Coronary artery (tissue), 2 donors: ENCODE results near the gene P2RY11.

Source experiments
- DNase-seq: peaks from one replicate; pipeline ENCODE4 v3.0.0-alpha.2; 2017; ENCODE audit warnings: low spot score
- H3K27ac ChIP-seq, 2 donors: fragments of 200-600 bp; sonication (generic); one replicate each; pipeline ENCODE4 v1.5.1; 2016 to 2019
- H3K4me3 ChIP-seq: fragments of 200-600 bp; sonication (generic); 2 replicates; pipeline ENCODE4 v1.5.1; 2016; ENCODE audit warnings: mild to moderate bottlenecking, moderate library complexity
- TF ChIP-seq, protein P1 (sequence below): fragments of 200-600 bp; sonication (generic); IDR thresholded peaks from one replicate; pipeline ENCODE4 v1.5.1; 2019; ENCODE audit warnings: antibody characterized with exemption

Gene P2RY11, protein sequence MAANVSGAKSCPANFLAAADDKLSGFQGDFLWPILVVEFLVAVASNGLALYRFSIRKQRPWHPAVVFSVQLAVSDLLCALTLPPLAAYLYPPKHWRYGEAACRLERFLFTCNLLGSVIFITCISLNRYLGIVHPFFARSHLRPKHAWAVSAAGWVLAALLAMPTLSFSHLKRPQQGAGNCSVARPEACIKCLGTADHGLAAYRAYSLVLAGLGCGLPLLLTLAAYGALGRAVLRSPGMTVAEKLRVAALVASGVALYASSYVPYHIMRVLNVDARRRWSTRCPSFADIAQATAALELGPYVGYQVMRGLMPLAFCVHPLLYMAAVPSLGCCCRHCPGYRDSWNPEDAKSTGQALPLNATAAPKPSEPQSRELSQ

DNA sequence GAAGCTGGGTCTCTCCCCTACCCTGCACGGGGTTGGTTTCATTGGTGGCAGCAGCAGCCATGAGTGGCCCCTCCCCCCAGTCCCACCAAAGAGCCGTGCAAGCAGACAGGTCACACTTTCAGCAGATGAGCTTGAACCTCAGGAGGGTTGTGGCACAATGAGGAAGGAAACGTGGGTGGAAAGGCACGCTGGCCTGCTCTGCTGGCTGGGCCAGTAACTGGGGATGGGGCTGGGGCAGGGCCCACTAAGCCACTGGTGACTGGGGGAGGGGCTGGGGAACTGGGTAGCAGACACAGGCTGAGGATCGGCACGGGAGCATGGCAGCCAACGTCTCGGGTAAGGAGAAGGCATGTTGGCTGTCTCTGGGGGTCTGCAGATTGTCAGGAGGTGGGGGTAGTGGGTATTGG lies at the start of gene P2RY11:
TSS of gene P2RY11 (plus strand) at position 289 of the 407 bp plus-strand sequence. CDS start at position 318, 29 bp downstream.
- peak within 1 kb of the TSS in 1 of 2 donors; percentile 45 for H3K27ac ChIP-seq
- no peak for DNase-seq
- TF ChIP-seq, protein P1, sequence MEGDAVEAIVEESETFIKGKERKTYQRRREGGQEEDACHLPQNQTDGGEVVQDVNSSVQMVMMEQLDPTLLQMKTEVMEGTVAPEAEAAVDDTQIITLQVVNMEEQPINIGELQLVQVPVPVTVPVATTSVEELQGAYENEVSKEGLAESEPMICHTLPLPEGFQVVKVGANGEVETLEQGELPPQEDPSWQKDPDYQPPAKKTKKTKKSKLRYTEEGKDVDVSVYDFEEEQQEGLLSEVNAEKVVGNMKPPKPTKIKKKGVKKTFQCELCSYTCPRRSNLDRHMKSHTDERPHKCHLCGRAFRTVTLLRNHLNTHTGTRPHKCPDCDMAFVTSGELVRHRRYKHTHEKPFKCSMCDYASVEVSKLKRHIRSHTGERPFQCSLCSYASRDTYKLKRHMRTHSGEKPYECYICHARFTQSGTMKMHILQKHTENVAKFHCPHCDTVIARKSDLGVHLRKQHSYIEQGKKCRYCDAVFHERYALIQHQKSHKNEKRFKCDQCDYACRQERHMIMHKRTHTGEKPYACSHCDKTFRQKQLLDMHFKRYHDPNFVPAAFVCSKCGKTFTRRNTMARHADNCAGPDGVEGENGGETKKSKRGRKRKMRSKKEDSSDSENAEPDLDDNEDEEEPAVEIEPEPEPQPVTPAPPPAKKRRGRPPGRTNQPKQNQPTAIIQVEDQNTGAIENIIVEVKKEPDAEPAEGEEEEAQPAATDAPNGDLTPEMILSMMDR, result no peak
- H3K4me3 ChIP-seq, result no peak within 1 kb of the TSS

- Histone ChIP-seq H3K4me3 (no peak overlapping the region), H3K27ac (no peak overlapping the region)
- no peak for DNase-seq
- TF ChIP-seq, protein P1, result no peak
These were observed 49.7 kb upstream of the P2RY11 start for GRCh38 chr19:10061717-10062310.

DNA sequence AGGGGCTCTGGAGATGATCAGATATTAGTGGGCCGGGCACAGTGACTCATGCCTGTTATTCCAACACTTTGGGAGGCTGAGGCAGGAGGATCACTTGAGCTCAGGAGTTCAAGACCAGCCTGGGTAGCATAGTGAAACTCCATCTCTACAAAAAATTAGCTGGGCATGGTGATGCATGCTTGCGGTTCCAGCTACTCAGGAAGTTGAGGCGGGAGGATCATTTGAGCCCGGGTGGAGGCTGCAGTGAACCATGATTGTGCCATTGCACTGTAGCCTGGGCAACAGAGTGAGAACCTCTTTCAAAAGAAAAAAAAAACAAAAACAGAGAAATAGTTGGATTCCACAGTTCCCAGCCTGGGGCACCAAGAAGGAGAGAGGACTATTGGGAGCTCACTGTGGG lies 43.3 kb upstream of the P2RY11 start:
- Histone ChIP-seq H3K27ac (no peak overlapping the region), H3K4me3 (no peak overlapping the region)
- no peak for DNase-seq
- TF ChIP-seq, protein P1, result no peak

DNA sequence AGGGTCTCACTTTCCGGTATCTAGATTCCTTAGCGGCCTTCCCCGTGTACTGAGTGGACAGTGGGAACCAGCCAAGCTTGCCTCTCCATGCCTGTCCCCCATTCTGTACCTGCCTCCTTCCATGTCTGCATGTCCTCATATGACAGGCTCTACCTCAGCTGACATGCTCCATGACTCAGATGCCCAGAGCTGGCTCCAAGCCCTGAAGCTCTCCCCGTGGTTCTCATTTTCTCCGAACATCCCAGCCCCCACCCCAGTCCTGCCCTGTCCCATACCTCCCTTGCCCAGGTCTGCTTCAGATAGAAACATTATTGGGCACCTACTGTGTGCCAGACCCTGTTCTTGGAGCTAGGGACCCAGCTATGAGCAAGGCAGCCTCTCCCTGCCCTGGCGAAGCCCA lies 42.4 kb upstream of the P2RY11 start:
- no peak for DNase-seq
- TF ChIP-seq, protein P1, result no peak
- H3K27ac ChIP-seq, result no peak overlapping the region
- no peak overlapping the region for H3K4me3 ChIP-seq

- TF ChIP-seq, protein P1, result no peak
- DNase-seq, result no peak
- H3K4me3 ChIP-seq, result no peak overlapping the region
- no peak overlapping the region for H3K27ac ChIP-seq
These were observed 40.6 kb upstream of the P2RY11 start for GRCh38 chr19:10070730-10071446.

DNA sequence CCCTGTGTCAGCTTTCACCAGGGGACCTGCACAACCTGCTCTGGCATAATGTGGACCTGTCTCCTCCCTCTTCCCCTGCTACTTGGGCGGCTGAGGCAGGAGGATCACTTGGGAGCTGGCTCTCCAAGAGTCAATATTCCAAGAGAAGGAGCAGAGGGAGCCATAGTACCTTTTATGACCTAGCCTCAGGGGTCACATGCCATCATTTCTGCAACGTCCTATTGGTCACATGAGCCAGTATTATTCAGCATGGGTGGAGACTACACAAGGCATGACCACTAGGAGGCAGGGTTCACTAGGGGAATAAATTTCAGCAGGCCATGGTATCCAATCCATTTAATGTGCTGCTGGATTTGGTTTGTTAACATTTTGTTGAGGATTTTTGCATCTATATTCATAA lies 37.3 kb upstream of the P2RY11 start:
- Histone ChIP-seq H3K27ac (no peak overlapping the region), H3K4me3 (no peak overlapping the region)
- DNase-seq, result no peak
- TF ChIP-seq, protein P1, result no peak
